NOMO-1 treated with dmso at 0.1 percent for 144 hours (cell line): ENCODE measurements around the gene HES1.
"Not testable (repeated sequence)": the region's sequence is repeated elsewhere in the genome, so short reads cannot be mapped to it uniquely, and the experiment has no call there.

Experiments used
- DNase-seq: peaks from one replicate; lab custom pipeline; 2025; ENCODE audit not compliant: unreplicated experiment; lab: John Stamatoyannopoulos, UW

The HES1 gene

GRCh38 chr3:194135806-194136518 lies at the start of gene HES1:
HES1 (plus strand) TSS chr3:194136148; CDS start chr3:194136381, 233 bp downstream.
- peak; percentile 84 for DNase-seq

GRCh38 chr3:194086388-194087075 lies 49.4 kb upstream of the HES1 start:
- DNase-seq = no peak

GRCh38 chr3:194087280-194087679 lies 48.7 kb upstream of the HES1 start:
- DNase-seq = no peak

- DNase-seq = no peak
Observed at GRCh38 chr3:194087995-194088855, 47.7 kb upstream of the HES1 start.

GRCh38 chr3:194089357-194090177 lies 46.4 kb upstream of the HES1 start:
- peak; percentile 100 for DNase-seq

- not testable (repeated sequence) for DNase-seq
Observed at GRCh38 chr3:194090178-194090555, 45.8 kb upstream of the HES1 start.

- DNase-seq = no peak
Observed at GRCh38 chr3:194090716-194091115, 45.2 kb upstream of the HES1 start.

GRCh38 chr3:194091141-194091540 lies 44.8 kb upstream of the HES1 start:
- DNase-seq = no peak

GRCh38 chr3:194091897-194092296 lies 44.1 kb upstream of the HES1 start:
- DNase-seq = not testable (repeated sequence)

- peak; percentile 69 for DNase-seq
Observed at GRCh38 chr3:194092881-194093301, 43.1 kb upstream of the HES1 start.

- DNase-seq = no peak
Observed at GRCh38 chr3:194093842-194094241, 42.1 kb upstream of the HES1 start.

GRCh38 chr3:194095464-194095863 lies 40.5 kb upstream of the HES1 start:
- no peak for DNase-seq

GRCh38 chr3:194095902-194096301 lies 40.0 kb upstream of the HES1 start:
- DNase-seq = no peak

GRCh38 chr3:194097141-194097882 lies 38.6 kb upstream of the HES1 start:
- DNase-seq = no peak

- peak; percentile 56 for DNase-seq
Observed at GRCh38 chr3:194098081-194098842, 37.7 kb upstream of the HES1 start.

GRCh38 chr3:194098843-194099183 lies 37.1 kb upstream of the HES1 start:
- no peak for DNase-seq

GRCh38 chr3:194099215-194099614 lies 36.7 kb upstream of the HES1 start:
- DNase-seq = no peak

- no peak for DNase-seq
Observed at GRCh38 chr3:194100856-194101390, 35.0 kb upstream of the HES1 start.
